ENCODE measurements around the gene SVOP. TPM values are rescaled to one million over a fixed set of nuclear protein-coding genes. Genes with fewer than 3 reads are reported as not detected.

The SVOP gene
- total RNA-seq, 1 experiment from 2014 or later = 0.47 TPM

GRCh38 chr12:109069307-109070271 lies 48.7 kb upstream of the SVOP start (continued):
- no peak for TF ChIP-seq ZBTB33 (IDR thresholded peaks at IDR 0.05; ENCODE audit: extremely low read depth, insufficient replicate concordance, low read length)
- TF ChIP-seq ZFX (IDR thresholded peaks at IDR 0.05) = no peak
- TF ChIP-seq EGR1 (IDR thresholded peaks at IDR 0.05; ENCODE audit: low read depth) = no peak
- no peak for TF ChIP-seq CBX3 (IDR thresholded peaks at IDR 0.05; ENCODE audit: low read depth)
- no peak for TF ChIP-seq MAX (IDR thresholded peaks at IDR 0.05)
- no peak for TF ChIP-seq EZH2phosphoT487 (IDR thresholded peaks at IDR 0.05; ENCODE audit: borderline replicate concordance)
- TF ChIP-seq POLR2AphosphoS5 (IDR thresholded peaks at IDR 0.05; ENCODE audit: low read depth, low read length) = no peak
- no peak for TF ChIP-seq EZH2 (IDR thresholded peaks at IDR 0.05)

GRCh38 chr12:109065853-109066193 lies 45.0 kb upstream of the SVOP start:
- Histone ChIP-seq H3K9me3 (ENCODE audit: control insufficient read depth in 1 of 2, insufficient read depth in 1 of 2, low read depth in 1 of 2, low read length in 2 of 2) (no peaks in the 10 kb centered on the region), H2AFZ (ENCODE audit: low read depth, low read length, poor library complexity, severe bottlenecking) (no peak overlapping the region), H3K36me3 (ENCODE audit: control insufficient read depth in 1 of 2, insufficient read depth in 2 of 2, low read length in 2 of 2) (0 out of 4 replicates have a peak, but pooled peaks cover 0 to 3% of the 10 kb centered on the region in 2 experiments), H3K4me3 (replicated peaks in 1 of 2; ENCODE audit: low read depth in 1 of 2, low read length in 2 of 2) (no peak overlapping the region), H3K4me1 (ENCODE audit: control insufficient read depth in 1 of 2, insufficient read depth in 2 of 2, low read length in 2 of 2) (no peaks in the 10 kb centered on the region), H3K9me2 (ENCODE audit: insufficient read depth) (no peaks in the 10 kb centered on the region), H3K79me2 (ENCODE audit: insufficient read depth, low read length) (no peaks in the 10 kb centered on the region), H3K27ac (ENCODE audit: low read depth, low read length) (no peak overlapping the region), H3K9ac (ENCODE audit: low read length) (no peak overlapping the region), H3K27me3 (ENCODE audit: insufficient read depth, low read length) (no peaks in the 10 kb centered on the region), H3K4me2 (ENCODE audit: low read length) (no peak overlapping the region), H4K20me1 (ENCODE audit: insufficient read depth) (no peaks in the 10 kb centered on the region)
- BruUV-seq (replicated peaks) = no TSS peak
- ATAC-seq (no peak), DNase-seq (ENCODE audit: low read depth, low spot score) (no peak)
- POLR2A ChIA-PET = no interaction called here
- intact Hi-C loops (cut with micrococcal nuclease) = no loop called here
- CTCF ChIA-PET = no interaction called here
- RAD21 ChIA-PET (ENCODE audit: low non-redundant PET in 1 of 2, low total read pairs in 2 of 2, uncharacterized antibody in 2 of 2, unreplicated experiment in 2 of 2) = no interaction called here
- TF ChIP-seq TCF7L2 (IDR thresholded peaks at IDR 0.05; ENCODE audit: borderline replicate concordance, extremely low read depth, insufficient read depth, insufficient read length) = no peak
- TF ChIP-seq ZNF274 (IDR thresholded peaks at IDR 0.05; ENCODE audit: low read depth, low read length) = no peak
- TF ChIP-seq SIN3A (IDR thresholded peaks at IDR 0.05; ENCODE audit: low read depth) = no peak

All from HCT116 (cell line).